HL-60 (cell line): Measurements from ENCODE around the gene NLGN1.
"Not testable (repeated sequence)": the region's sequence is repeated elsewhere in the genome, so short reads cannot be mapped to it uniquely, and the experiment has no call there.

Experiments
- DNase-seq, 2 experiments: peaks; one replicate each; pipeline ENCODE4 v3.0.0-alpha.2; 2010 to 2020; ENCODE audit warnings: low read depth in 1 of 2, low spot score in 1 of 2
- H3K27ac ChIP-seq: fragments of 250-450 bp; sonication (Bioruptor Pico); replicated peaks from 2 replicates; pipeline ENCODE4 v1.5.1; 2020; ENCODE audit warnings: mild to moderate bottlenecking, moderate library complexity
- H3K27me3 ChIP-seq: fragments of 250-450 bp; sonication (Bioruptor Pico); 2 replicates; pipeline ENCODE4 v1.5.1; 2021; ENCODE audit warnings: mild to moderate bottlenecking, moderate library complexity; ENCODE audit not compliant: insufficient read depth, poor library complexity, severe bottlenecking
- H3K4me3 ChIP-seq: replicated peaks from 2 replicates; pipeline ENCODE4 v1.5.1; 2011; ENCODE audit warnings: mild to moderate bottlenecking, control low read depth, low read length; ENCODE audit not compliant: insufficient read depth
- GABPA ChIP-seq: IDR thresholded peaks from 2 replicates; pipeline ENCODE4 v1.6.1; 2012; ENCODE audit warnings: low read depth
- POLR2AphosphoS5 ChIP-seq: IDR thresholded peaks from 2 replicates; pipeline ENCODE4 v1.6.1; 2012; ENCODE audit warnings: low read depth
- SPI1 ChIP-seq: IDR thresholded peaks from 2 replicates; pipeline ENCODE4 v1.6.1; 2012; ENCODE audit warnings: low read depth, mild to moderate bottlenecking, borderline replicate concordance
- TF ChIP-seq, protein P1 (sequence below): IDR thresholded peaks from 2 replicates; pipeline ENCODE4 v1.6.1; 2012; ENCODE audit warnings: low read depth; ENCODE audit not compliant: insufficient replicate concordance
- TF ChIP-seq, protein P2 (sequence below): IDR thresholded peaks from one replicate; pipeline ENCODE4 v1.5.1; 2011; ENCODE audit warnings: low read length, control low read depth, inconsistent platforms; ENCODE audit not compliant: insufficient read depth

The NLGN1 gene

DNA sequence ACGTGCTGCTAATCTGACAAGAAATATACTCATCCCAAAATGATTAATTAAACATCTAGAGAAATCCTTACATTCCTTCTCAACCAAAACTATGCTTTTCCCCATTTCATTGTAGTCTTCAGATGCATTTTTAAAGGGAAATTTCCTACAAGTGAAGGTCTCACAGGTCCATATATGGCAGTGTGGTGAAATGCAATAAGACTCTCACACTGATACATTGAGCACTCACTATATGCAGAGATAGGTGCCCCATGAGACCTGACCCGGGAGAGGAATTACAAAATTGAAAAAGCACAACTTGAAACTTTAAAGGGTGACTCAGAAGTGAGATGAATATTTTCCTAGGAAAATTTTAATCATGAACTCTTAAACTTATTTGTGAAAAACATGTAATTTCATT, 832.4 kb downstream of the NLGN1 start:
- Histone ChIP-seq H3K27ac (no peak overlapping the region), H3K4me3 (no peak overlapping the region), H3K27me3 (no peaks in the 10 kb centered on the region)
- no peak for DNase-seq
- TF ChIP-seq SPI1, result no peak

DNA sequence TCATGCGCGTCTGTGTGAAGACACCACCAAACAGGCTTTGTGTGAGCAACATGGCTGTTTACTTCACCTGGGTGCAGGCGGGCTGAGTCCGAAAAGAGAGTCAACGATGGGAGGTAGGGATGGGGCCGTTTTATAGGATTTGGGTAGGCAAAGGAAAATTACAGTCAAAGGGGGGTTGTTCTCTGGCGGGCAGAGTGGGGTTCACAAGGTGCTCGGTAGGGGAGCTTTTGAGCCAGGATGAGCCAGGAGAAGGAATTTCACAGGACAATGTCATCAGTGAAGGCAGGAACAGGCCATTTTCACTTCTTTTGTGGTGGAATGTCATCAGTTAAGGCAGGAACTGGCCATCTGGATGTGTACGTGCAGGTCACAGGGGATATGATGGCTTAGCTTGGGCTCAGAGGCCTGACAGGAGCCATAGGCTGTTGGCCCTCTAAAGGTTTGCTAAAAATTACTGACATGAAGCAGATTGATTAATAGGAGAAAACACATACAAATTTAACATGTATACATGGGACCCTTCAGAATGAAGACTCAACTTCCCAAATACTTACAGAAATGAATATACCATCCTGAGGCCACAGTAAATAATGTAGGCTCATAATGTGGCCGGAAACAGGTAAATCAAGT, 834.6 kb downstream of the NLGN1 start:
- DNase-seq, H3K4me3 ChIP-seq, H3K27me3 ChIP-seq, H3K27ac ChIP-seq: not testable (repeated sequence)

DNA sequence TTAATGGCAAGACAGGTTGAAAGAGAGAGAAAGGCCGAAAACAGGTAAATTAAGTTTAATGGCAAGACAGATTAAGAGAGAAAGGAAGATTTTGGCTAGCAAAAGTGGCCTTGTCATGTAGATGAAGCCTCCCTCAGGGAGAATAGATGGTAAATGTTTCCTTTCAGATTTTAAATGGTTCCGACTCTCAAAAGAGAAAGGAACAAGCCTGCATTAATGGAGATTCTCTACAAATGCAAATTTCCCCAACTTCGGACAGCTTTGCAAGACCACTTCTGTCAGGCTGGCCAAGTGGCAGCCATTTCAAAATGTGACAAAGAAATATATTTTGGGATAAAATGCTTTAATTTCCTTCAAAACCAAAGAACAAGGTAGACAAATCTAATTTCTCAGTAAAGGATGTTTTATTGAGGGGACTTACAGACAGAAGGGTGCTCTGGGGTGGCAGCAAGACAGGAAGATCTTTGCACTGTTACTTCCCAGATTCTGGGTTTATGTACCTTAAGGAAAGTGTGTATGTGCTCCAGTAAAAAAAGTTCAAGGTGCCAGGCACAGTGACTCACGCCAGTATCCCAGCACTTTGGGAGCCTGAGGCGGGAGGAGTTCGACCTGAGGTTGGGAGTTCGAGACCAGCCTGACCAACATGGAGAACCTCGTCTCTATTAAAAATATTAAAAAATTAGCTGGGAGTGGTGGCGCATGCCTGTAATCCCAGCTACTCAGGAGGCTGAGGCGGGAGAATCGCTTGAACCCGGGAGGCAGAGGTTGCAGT, 835.3 kb downstream of the NLGN1 start:
- no peak overlapping the region for H3K27ac ChIP-seq
- no peak overlapping the region for H3K4me3 ChIP-seq

DNA sequence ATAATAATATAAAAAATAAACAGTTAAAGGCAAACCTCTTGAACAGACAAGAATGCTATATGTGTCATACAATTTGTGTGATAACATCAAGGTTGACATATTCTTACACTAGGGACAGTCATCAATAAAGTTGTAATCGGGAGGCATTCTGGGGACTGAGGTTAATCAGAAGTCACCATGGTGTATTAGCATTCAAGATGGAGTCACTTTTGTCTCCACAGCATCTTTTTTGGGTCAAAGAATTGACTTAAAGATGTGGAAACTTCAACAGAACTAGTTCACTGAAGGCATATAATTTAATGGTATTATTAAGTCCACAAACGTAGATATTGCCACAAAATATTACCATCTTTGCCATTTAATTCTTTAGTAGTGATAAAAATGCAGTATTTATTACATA, 836.0 kb downstream of the NLGN1 start:
- Histone ChIP-seq H3K4me3 (no peak overlapping the region), H3K27ac (no peak overlapping the region), H3K27me3 (no peaks in the 10 kb centered on the region)
- DNase-seq, result no peak
- TF ChIP-seq SPI1, result no peak
- TF ChIP-seq, protein P1, sequence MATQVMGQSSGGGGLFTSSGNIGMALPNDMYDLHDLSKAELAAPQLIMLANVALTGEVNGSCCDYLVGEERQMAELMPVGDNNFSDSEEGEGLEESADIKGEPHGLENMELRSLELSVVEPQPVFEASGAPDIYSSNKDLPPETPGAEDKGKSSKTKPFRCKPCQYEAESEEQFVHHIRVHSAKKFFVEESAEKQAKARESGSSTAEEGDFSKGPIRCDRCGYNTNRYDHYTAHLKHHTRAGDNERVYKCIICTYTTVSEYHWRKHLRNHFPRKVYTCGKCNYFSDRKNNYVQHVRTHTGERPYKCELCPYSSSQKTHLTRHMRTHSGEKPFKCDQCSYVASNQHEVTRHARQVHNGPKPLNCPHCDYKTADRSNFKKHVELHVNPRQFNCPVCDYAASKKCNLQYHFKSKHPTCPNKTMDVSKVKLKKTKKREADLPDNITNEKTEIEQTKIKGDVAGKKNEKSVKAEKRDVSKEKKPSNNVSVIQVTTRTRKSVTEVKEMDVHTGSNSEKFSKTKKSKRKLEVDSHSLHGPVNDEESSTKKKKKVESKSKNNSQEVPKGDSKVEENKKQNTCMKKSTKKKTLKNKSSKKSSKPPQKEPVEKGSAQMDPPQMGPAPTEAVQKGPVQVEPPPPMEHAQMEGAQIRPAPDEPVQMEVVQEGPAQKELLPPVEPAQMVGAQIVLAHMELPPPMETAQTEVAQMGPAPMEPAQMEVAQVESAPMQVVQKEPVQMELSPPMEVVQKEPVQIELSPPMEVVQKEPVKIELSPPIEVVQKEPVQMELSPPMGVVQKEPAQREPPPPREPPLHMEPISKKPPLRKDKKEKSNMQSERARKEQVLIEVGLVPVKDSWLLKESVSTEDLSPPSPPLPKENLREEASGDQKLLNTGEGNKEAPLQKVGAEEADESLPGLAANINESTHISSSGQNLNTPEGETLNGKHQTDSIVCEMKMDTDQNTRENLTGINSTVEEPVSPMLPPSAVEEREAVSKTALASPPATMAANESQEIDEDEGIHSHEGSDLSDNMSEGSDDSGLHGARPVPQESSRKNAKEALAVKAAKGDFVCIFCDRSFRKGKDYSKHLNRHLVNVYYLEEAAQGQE, result no peak
- TF ChIP-seq, protein P2, sequence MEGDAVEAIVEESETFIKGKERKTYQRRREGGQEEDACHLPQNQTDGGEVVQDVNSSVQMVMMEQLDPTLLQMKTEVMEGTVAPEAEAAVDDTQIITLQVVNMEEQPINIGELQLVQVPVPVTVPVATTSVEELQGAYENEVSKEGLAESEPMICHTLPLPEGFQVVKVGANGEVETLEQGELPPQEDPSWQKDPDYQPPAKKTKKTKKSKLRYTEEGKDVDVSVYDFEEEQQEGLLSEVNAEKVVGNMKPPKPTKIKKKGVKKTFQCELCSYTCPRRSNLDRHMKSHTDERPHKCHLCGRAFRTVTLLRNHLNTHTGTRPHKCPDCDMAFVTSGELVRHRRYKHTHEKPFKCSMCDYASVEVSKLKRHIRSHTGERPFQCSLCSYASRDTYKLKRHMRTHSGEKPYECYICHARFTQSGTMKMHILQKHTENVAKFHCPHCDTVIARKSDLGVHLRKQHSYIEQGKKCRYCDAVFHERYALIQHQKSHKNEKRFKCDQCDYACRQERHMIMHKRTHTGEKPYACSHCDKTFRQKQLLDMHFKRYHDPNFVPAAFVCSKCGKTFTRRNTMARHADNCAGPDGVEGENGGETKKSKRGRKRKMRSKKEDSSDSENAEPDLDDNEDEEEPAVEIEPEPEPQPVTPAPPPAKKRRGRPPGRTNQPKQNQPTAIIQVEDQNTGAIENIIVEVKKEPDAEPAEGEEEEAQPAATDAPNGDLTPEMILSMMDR, result no peak
- TF ChIP-seq POLR2AphosphoS5, result no peak
- no peak for TF ChIP-seq GABPA

More for the DNA sequence above, 835.3 kb downstream of the NLGN1 start:
- H3K27me3 ChIP-seq, result no peaks in the 10 kb centered on the region
- no peak for TF ChIP-seq SPI1
- TF ChIP-seq, protein P1, result no peak
- TF ChIP-seq, protein P2, result no peak
- no peak for TF ChIP-seq GABPA
- TF ChIP-seq POLR2AphosphoS5, result no peak
- no peak for DNase-seq
